GM20000 (cell line): ENCODE data around the gene MAPK11.

Experiments used
- DNase-seq: peaks from one replicate; pipeline ENCODE4 v3.0.0; 2012; ENCODE audit warnings: low spot score
- TF ChIP-seq, protein P1 (sequence below): IDR thresholded peaks from 2 replicates; pipeline ENCODE4 v1.5.1; 2012; ENCODE audit warnings: mild to moderate bottlenecking, control low read depth; ENCODE audit errors: extremely low read depth, missing control alignments

The MAPK11 gene

DNA sequence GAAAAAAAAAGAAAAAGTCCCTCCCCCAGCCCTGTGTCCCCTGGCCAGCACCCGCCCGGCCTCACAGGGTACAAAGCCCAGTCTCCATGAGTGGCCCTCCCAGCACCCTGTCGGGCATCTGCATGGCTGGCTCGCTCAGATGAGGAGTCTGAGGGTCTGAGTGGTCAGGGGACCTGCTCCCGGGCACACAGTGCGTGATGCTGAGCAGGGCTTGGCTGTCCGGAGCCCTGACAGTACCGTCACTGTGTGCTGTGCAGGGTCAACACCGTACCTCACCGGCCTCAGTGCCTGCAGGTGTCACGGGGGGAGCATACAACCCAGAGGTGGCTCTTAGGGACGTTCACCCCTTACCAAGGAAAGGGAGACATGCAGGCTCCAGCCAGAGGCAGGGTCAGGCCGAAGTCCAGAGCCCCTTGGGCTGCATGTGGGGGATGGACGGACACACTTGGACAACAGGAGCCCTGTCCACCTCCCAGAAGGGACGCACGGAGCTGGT lies 40.8 kb upstream of the MAPK11 start:
- DNase-seq = no peak
- TF ChIP-seq, protein P1, sequence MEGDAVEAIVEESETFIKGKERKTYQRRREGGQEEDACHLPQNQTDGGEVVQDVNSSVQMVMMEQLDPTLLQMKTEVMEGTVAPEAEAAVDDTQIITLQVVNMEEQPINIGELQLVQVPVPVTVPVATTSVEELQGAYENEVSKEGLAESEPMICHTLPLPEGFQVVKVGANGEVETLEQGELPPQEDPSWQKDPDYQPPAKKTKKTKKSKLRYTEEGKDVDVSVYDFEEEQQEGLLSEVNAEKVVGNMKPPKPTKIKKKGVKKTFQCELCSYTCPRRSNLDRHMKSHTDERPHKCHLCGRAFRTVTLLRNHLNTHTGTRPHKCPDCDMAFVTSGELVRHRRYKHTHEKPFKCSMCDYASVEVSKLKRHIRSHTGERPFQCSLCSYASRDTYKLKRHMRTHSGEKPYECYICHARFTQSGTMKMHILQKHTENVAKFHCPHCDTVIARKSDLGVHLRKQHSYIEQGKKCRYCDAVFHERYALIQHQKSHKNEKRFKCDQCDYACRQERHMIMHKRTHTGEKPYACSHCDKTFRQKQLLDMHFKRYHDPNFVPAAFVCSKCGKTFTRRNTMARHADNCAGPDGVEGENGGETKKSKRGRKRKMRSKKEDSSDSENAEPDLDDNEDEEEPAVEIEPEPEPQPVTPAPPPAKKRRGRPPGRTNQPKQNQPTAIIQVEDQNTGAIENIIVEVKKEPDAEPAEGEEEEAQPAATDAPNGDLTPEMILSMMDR = no peak

GRCh38 chr22:50310031-50310722 lies 40.0 kb upstream of the MAPK11 start:
- DNase-seq = no peak
- TF ChIP-seq, protein P1 = no peak

GRCh38 chr22:50309601-50309991 lies 39.4 kb upstream of the MAPK11 start:
- no peak for DNase-seq
- TF ChIP-seq, protein P1 = no peak

DNA sequence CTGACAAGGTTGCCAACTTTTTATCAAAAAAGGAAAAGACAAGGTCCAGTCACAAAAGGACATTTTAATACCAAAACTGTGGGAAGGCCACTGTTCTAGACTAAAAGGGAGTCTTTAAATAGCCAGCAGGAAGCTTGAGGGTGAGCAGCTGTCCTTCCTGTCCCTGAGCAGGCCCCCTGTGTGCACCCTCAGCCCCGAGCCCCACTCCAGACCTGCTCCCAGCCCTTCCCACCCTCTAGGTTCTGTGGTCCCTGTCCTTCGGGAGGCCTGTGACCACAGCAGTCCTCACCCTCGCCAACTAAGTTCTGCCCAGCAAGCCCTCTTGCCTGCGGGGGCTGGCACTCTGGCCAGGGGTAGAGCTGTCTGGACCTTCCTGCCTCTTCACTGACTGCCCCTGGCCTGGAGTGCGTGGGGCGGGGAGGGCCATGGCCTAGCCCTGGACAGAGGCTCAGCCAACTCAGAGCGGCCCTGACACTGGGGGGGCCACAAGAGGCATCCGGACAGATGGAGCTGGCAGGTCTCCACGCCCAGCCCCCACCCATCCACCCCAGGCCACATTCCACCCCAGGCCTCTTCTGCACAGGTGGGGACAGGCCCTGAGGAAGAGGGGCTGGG lies 38.9 kb upstream of the MAPK11 start:
- DNase-seq = no peak
- TF ChIP-seq, protein P1 = no peak

DNA sequence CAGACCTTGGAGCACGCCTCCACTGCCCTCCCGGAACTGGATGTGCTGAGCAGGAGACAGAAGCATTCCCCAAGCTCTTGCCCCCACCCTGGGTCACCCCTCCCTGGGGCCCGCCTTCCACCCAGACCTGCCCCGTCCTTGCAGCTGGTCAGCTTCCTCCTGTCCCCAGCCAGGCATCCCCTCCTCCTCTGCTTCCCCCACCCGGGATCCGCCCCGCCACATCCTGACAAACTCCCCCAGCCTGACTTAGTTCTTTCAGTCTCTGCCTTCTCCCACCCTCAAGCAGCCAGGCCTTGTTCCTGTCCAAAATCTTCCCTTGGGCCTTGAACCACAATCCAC lies 38.4 kb upstream of the MAPK11 start:
- TF ChIP-seq, protein P1 = no peak
- no peak for DNase-seq

- DNase-seq = no peak
- TF ChIP-seq, protein P1 = no peak
These were observed 37.9 kb upstream of the MAPK11 start for GRCh38 chr22:50307890-50308596.
